A549 (cell line): ENCODE results near the gene GPR89B. TPM values are rescaled to one million over a fixed set of nuclear protein-coding genes. Genes with fewer than 3 reads are reported as not detected.
"Not testable (repeated sequence)": the region's sequence is repeated elsewhere in the genome, so short reads cannot be mapped to it uniquely, and the experiment has no call there.

Experiments
- ATAC-seq, 2 experiments: fragments of 200-7000 bp in 1 of 2; fragments of >200 bp in 1 of 2; cut with Nextera tagmentation in 1 of 2; cut with Tn5 transposase in 1 of 2; 3 replicates each; pipeline versions ENCODE4 v1.8.0 to v1.9.1; 2018 to 2020; ENCODE audit warnings: mild to moderate bottlenecking in 1 of 2, moderate library complexity in 1 of 2
- CTCF ChIA-PET: fragments of 300-600 bp; sonication (Branson Sonifier 250); formaldehyde crosslinking; extraction: SDS; loops from one replicate; lab custom pipeline; 2021; ENCODE audit warnings: antibody characterized with exemption, inconsistent platforms; lab: Yijun Ruan, JAX
- POLR2A ChIA-PET: fragments of 350-600 bp; formaldehyde crosslinking; extraction: SDS; loops from one replicate; lab custom pipeline; 2021; ENCODE audit warnings: antibody characterized with exemption, inconsistent platforms; lab: Yijun Ruan, JAX
- DNase-seq, 2 experiments: peaks; one replicate each; pipeline versions ENCODE4 v3.0.0 to v3.0.0-alpha.2; 2011 to 2016; ENCODE audit warnings: low read depth in 1 of 2, low spot score in 1 of 2
- FAIRE-seq: peaks from 2 replicates; lab custom pipeline; 2011; peaks lifted over from hg19 to GRCh38; lab: Jason Lieb, UNC
- H3K27ac ChIP-seq, 2 experiments: fragments of >200 bp; sonication (Bioruptor Twin); formaldehyde crosslinking; 3 replicates each; pipeline ENCODE4 v1.5.1; 2016 to 2017
- H3K4me1 ChIP-seq: fragments of >200 bp; sonication (Bioruptor Twin); formaldehyde crosslinking; 3 replicates; pipeline ENCODE4 v1.6.1; 2016
- H3K4me2 ChIP-seq: fragments of >200 bp; sonication (Bioruptor Twin); formaldehyde crosslinking; 3 replicates; pipeline ENCODE4 v1.6.1; 2016
- H3K4me3 ChIP-seq: fragments of >200 bp; sonication (Bioruptor Twin); formaldehyde crosslinking; 3 replicates; pipeline ENCODE4 v1.5.1; 2016
- H3K9me3 ChIP-seq: fragments of >200 bp; sonication (Bioruptor Twin); formaldehyde crosslinking; 3 replicates; pipeline ENCODE4 v1.6.1; 2016
- ATOH8 ChIP-seq: fragments of 250-450 bp; sonication (Bioruptor Pico); IDR thresholded peaks from 2 replicates; pipeline ENCODE4 v1.5.0; 2020; ENCODE audit warnings: low read depth, mild to moderate bottlenecking, moderate library complexity
- BCL3 ChIP-seq: fragments of >200 bp; sonication (Bioruptor Twin); formaldehyde crosslinking; IDR thresholded peaks from 3 replicates; pipeline ENCODE4 v1.6.1; 2016
- CEBPB ChIP-seq, 2 experiments: fragments of >200 bp in 1 of 2; sonication (Bioruptor Twin) in 1 of 2; formaldehyde crosslinking in 1 of 2; IDR thresholded peaks; 2 replicates each; pipeline ENCODE4 v1.6.1; 2012 to 2016
- CHD2 ChIP-seq: fragments of 150-350 bp; IDR thresholded peaks from 2 replicates; pipeline ENCODE4 v1.6.1; 2014; ENCODE audit warnings: low read length; ENCODE audit not compliant: partially characterized antibody
- FOSB ChIP-seq: fragments of 250-450 bp; sonication (Bioruptor Pico); IDR thresholded peaks from 2 replicates; pipeline ENCODE4 v1.5.0; 2020; ENCODE audit warnings: mild to moderate bottlenecking, moderate library complexity
- FOSL2 ChIP-seq, 2 experiments: fragments of 450-650 bp in 1 of 2; fragments of >200 bp in 1 of 2; sonication (Bioruptor Twin) in 1 of 2; formaldehyde crosslinking; IDR thresholded peaks; 2 replicates each; pipeline versions ENCODE4 v1.5.0 to v1.6.1; 2016 to 2020; ENCODE audit warnings: mild to moderate bottlenecking in 1 of 2, moderate library complexity in 1 of 2
- GATA3 ChIP-seq: IDR thresholded peaks from 2 replicates; pipeline ENCODE4 v1.6.1; 2012; ENCODE audit warnings: borderline replicate concordance
- HOXA7 ChIP-seq: fragments of 250-450 bp; sonication (Bioruptor Pico); IDR thresholded peaks from 2 replicates; pipeline ENCODE4 v1.5.0; 2020; ENCODE audit warnings: mild to moderate bottlenecking, moderate library complexity
- HOXB5 ChIP-seq: fragments of 250-450 bp; sonication (Bioruptor Pico); IDR thresholded peaks from 2 replicates; pipeline ENCODE4 v1.5.0; 2020; ENCODE audit warnings: mild to moderate bottlenecking, moderate library complexity
- JUN ChIP-seq, 2 experiments: fragments of >200 bp; sonication (Bioruptor Twin); formaldehyde crosslinking; IDR thresholded peaks; 2 replicates in 1 of 2; 3 replicates in 1 of 2; pipeline ENCODE4 v1.6.1; 2016 to 2017
- MAFK ChIP-seq: fragments of 450-650 bp; IDR thresholded peaks from 2 replicates; pipeline ENCODE4 v1.6.1; 2014; ENCODE audit not compliant: partially characterized antibody
- MAX ChIP-seq: IDR thresholded peaks from 2 replicates; pipeline ENCODE4 v1.6.1; 2012
- MAZ ChIP-seq: fragments of 150-350 bp; IDR thresholded peaks from 2 replicates; pipeline ENCODE4 v1.6.1; 2014; ENCODE audit warnings: antibody characterized with exemption, low read depth, low read length, borderline replicate concordance
- PBX3 ChIP-seq: IDR thresholded peaks from 2 replicates; pipeline ENCODE4 v1.6.1; 2012
- POLR2A ChIP-seq: IDR thresholded peaks from 2 replicates; pipeline ENCODE4 v1.6.1; 2012; ENCODE audit warnings: mild to moderate bottlenecking, low read length
- RAD21 ChIP-seq, 2 experiments: fragments of >200 bp in 1 of 2; sonication (Bioruptor Twin) in 1 of 2; formaldehyde crosslinking in 1 of 2; IDR thresholded peaks in 1 of 2; conservative IDR thresholded peaks in 1 of 2; 2 replicates in 1 of 2; 3 replicates in 1 of 2; pipeline ENCODE4 v1.6.1; 2012 to 2018; ENCODE audit warnings: inconsistent platforms in 1 of 2
- RARB ChIP-seq: fragments of 250-450 bp; sonication (Bioruptor Pico); IDR thresholded peaks from 2 replicates; pipeline ENCODE4 v1.8.0; 2021; ENCODE audit warnings: mild to moderate bottlenecking, moderate library complexity
- REST ChIP-seq: fragments of 200-600 bp; sonication (generic); IDR thresholded peaks from 2 replicates; pipeline ENCODE4 v1.6.1; 2016; ENCODE audit warnings: antibody characterized with exemption, mild to moderate bottlenecking, moderate library complexity
- TFCP2L1 ChIP-seq: fragments of 250-450 bp; sonication (Bioruptor Pico); IDR thresholded peaks from 2 replicates; pipeline ENCODE4 v1.5.0; 2021; ENCODE audit warnings: mild to moderate bottlenecking
- TP53 ChIP-seq: fragments of 250-450 bp; sonication (Bioruptor Pico); IDR thresholded peaks from 2 replicates; pipeline ENCODE4 v1.5.0; 2021; ENCODE audit warnings: mild to moderate bottlenecking, moderate library complexity
- WGBS: methylation state at CpG from one replicate; pipeline ENCODE4 v1.1.6; 2017; ENCODE audit errors: missing lambda C conversion rate; 5-methylcytosine and 5-hydroxymethylcytosine counted together
- polyA plus RNA-seq, 4 experiments: library from polyadenylated mRNA; depleted of rRNA in 3 of 4; stranded (reverse); fragments of >200 nt; fragmentation: RNase III in 1 of 4; extraction: RNeasy Plus Mini Kit Qiagen cat#74134 plus additional on column Dnase treatment in 1 of 4; gene quantifications; 2 replicates in 3 of 4; 3 replicates in 1 of 4; pipeline ENCODE4 v1.2.3, GENCODE V29; 2011 to 2017

GPR89B gene
- polyA plus RNA-seq, 2 of the 4 experiments (the other 2 are of a cell fraction), result 7.0 to 17.4 TPM

GRCh38 chr1:148033147-148033546, 104.9 kb downstream of the GPR89B start:
- H3K27ac ChIP-seq, result peak overlapping the region; percentile 70 to 81; a peak in 5 of 6 replicates
- FAIRE-seq, H3K9me3 ChIP-seq, CTCF ChIA-PET, DNase-seq, POLR2A ChIA-PET, H3K4me1 ChIP-seq: not testable (repeated sequence)
- 30% methylated on average over 10 of the region's 16 CpGs for WGBS
- H3K4me3 ChIP-seq, result peak overlapping the region; percentile 40
- ATAC-seq, result peak; percentile 44 to 51
- H3K4me2 ChIP-seq, result peak overlapping the region; percentile 67

GRCh38 chr1:148037850-148038461, 109.7 kb downstream of the GPR89B start:
- FAIRE-seq, H3K27ac ChIP-seq, H3K4me1 ChIP-seq, H3K9me3 ChIP-seq, DNase-seq, CTCF ChIA-PET: not testable (repeated sequence)
- Histone ChIP-seq H3K4me3 (peak overlapping the region; percentile 37), H3K4me2 (peak overlapping the region; percentile 70)
- POLR2A ChIA-PET, result interaction anchor here (1.0 kb wide), 5 partner anchors 225 to 1661 kb away, joined by 3 to 10 read pairs (median 5); no protein-coding TSS in a partner anchor
- WGBS, result 8% methylated on average over 7 of the region's 21 CpGs
- peak; percentile 8 to 25 for ATAC-seq

- ATAC-seq, result peak; percentile 92 to 93
- POLR2A ChIA-PET, result interaction anchor here (0.6 to 1.0 kb wide), 7 partner anchors 225 to 1662 kb away, joined by 3 to 10 read pairs (median 5); partner anchors contain the start of gene ACP6
- Histone ChIP-seq H3K4me2 (peak overlapping the region; percentile 66), H3K27ac (peak overlapping the region; percentile 79 to 84), H3K4me3 (peak overlapping the region; percentile 48)
- H3K4me1 ChIP-seq; CTCF ChIA-PET; FAIRE-seq; H3K9me3 ChIP-seq; TF ChIP-seq FOSL2 (IDR thresholded peaks at IDR 0.05): not testable (repeated sequence)
- WGBS, result under 1% methylated on average over 18 of the region's 38 CpGs
- DNase-seq, result peak; percentile 37 to 96
- TF ChIP-seq TFCP2L1 (CRISPR knock-in tag) (peak; percentile 98), TP53 (peak; percentile 93), RAD21 (conservative IDR thresholded peaks at IDR 0.05 in 1 of 2, IDR thresholded peaks at IDR 0.05 in 1 of 2) (0 out of 5 replicates have a peak, but pooled peaks of 1 of the 2 experiments have one; percentile 1), HOXA7 (CRISPR knock-in tag) (peak; percentile 98), POLR2A (peak; percentile 76), REST (peak; percentile 76), BCL3 (peak; percentile 100), ATOH8 (CRISPR knock-in tag) (0 out of 2 replicates have a peak, but pooled peaks have one; percentile 34), FOSL2 (CRISPR knock-in tag; IDR thresholded peaks at IDR 0.05) (peak; percentile 47; the same call in 1 of the 2 replicates), HOXB5 (peak; percentile 54; the same call in 1 of the 2 replicates), MAFK (peak; percentile 93), CEBPB (IDR thresholded peaks at IDR 0.05) (0 out of 4 replicates have a peak, but pooled peaks of 1 of the 2 experiments have one; percentile 24), CHD2 (peak; percentile 29), MAZ (peak; percentile 32; the same call in 1 of the 2 replicates), JUN (IDR thresholded peaks at IDR 0.05) (peak; percentile 98 to 99), RARB (CRISPR knock-in tag) (peak; percentile 98), FOSB (CRISPR knock-in tag) (peak; percentile 99), GATA3 (peak; percentile 47; the same call in 1 of the 2 replicates), MAX (peak; percentile 37), PBX3 (peak; percentile 87)
- TF ChIP-seq, all 56 proteins: peak for 20; not testable (repeated sequence) for 36
Observed at GRCh38 chr1:148038462-148039333, 110.5 kb downstream of the GPR89B start.
